Stimulated activated CD4-positive, alpha-beta T cell treated with anti-CD3 and anti-CD28 coated beads, TNF-alpha, amount 100 ng/mL, for 4 hours (primary cell): Measurements from ENCODE around the gene ADAMTS2.

Experiments
- DNase-seq, 3 experiments: peaks; one replicate each; pipeline ENCODE4 v3.0.0-alpha.2; 2020; ENCODE audit warnings: low read depth in 3 of 3

The ADAMTS2 gene

DNA sequence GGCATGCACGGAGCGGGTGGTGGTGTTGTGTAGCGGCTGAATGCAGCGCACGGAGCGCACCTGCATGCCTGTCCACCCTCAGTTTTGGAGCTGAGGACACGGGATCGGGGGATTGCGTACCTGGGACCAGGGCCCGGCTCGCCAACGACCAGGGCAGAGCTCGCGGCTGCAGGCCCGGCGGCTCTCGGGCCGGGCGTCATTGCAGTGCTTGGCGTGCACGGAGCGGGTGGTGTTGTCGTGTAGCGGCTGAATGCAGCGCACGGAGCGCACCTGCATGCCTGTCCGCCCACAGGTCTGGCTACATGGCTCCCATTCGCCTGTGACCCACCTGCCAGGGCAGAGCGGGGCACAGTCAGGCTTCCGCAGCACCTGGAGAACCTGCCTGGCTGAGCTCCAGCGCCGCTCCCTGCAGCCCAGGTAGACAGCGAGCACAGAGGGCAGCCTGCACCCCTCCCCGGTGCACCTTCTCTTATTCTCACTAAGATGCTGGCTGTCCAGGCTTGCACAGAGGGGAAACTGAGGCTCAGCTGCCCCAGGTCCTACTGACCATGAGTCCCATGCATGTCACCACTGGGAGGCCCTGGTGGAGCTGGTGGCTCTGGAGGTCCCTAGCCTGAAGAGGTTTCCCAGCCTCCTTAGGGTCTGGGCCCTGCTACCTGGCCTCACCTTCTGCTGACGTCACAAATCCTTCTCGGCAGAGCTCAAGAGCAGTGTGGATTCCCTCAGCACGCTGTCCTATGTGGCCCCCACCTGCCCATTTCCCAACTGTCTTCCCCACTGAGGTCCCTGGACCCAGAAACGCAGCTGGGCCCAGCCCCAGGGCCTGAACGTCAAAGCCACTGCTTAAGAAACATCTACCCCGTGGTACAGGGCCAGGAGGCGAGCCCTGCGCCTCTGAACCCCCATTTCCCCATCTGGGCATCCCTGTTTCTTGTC, 220.1 kb downstream of the ADAMTS2 start:
- no peak for DNase-seq

DNA sequence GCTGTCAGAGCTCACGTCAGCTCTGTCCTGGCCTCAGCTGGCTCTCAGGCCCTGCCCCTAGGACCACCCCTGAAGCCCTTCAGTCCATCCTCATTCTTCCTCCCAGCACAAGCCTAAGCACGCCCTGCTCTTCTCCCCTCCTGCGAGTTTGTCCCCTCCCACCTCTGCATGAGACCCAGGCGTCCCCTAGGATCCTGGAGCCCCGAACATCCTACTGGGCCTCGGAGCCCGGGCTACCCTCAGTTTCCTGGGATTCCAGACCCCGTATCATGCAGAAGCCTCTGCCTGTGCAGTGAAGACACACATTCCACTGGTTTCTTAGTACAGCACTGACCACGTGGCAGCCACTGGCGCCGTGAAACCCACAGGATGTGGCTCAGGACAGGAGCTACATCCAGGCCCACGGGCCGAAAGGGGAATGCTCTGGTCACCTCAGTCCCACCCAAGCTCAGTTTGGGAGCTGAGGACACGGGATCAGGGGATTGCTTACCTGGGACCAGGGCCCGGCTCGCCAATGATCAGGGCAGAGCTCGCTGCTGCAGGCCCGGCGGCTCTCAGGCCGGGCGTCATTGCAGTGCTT, 220.9 kb downstream of the ADAMTS2 start:
- DNase-seq = no peak

DNA sequence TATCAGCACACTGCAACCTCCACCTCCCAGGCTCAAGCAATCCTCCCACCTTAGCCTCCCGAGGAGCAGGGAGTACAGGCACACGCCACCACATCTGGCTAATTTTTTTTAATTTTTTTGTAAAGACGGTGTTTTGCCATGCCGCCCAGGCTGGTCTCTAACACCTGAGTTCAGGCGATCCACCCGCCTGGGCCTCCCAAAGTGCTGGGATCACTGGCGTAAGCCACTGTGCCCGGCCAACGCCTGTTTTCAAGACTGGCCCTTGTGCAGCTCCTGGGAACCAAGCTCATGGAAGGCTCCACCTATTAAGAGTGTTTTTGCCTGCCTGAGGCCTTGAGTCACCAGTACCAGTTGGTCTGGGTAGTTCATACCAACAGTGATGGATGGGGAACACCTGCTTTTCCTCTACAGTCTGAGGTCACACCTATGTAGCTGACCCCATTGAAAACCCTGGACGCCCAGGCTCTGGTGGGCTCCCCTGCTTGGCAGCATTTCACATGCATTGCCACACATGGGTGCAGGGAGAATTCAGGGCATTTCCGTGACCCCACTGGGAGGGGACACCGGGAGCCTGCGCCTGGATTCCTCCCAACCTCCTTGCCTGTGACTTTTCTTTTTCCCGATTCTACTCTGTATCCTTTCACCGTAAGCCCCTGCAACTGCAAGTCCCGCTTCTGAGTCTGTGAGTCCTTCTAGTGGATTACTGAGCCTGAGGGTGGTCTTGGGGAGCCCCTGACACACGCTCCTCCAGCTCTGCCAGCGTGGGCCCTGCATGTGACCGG, 221.6 kb downstream of the ADAMTS2 start:
- no peak for DNase-seq

DNA sequence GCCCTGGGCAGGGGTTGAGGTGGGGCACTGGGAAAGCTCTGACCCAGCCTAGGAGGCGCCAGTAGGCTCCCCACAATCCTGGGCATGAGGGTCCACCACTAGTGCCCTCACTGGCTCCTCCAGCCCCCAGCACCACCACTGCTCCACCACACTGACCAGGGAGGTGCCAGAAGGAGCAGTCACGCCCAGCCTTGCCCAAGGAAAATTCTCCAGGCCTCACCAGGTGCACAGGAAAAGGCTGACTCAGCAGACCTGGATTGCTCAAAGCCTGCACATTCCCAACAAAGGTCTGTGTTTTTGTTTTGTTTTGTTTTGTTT, 222.2 kb downstream of the ADAMTS2 start:
- no peak for DNase-seq

DNA sequence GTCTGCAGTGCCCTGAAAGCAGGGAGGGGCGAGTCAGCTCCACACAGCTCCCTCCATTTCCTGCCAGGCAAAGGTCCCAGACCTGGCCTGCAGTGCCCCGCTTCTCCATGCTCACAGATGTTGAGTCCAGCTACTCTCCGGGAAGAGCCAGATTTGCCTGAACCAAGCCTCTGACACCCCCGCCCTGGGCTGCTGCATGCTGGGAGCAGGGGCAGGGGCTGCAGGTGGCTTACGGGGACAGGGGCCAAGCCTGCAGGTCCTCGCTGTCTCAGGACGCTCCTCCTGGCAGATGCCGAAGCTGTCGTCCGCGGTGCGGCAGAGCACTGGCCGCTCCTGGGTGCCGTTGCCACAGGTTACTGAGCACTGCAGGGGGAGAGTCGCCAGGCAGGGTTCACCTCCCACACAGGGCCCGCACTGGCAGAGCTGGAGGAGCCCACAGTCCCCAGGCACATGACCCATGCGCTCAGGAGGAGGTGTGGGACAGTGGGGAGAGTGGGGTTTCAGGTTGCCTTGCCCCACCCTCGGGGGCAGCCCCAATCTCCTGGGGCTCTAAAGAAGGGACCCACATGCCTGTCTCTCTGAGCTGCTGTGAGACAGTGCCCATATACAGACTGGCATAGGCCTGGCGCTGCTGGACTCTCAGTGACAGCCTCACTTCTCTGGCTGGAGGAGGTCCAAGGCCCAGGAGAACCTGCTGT, 222.7 kb downstream of the ADAMTS2 start:
- DNase-seq = no peak

DNA sequence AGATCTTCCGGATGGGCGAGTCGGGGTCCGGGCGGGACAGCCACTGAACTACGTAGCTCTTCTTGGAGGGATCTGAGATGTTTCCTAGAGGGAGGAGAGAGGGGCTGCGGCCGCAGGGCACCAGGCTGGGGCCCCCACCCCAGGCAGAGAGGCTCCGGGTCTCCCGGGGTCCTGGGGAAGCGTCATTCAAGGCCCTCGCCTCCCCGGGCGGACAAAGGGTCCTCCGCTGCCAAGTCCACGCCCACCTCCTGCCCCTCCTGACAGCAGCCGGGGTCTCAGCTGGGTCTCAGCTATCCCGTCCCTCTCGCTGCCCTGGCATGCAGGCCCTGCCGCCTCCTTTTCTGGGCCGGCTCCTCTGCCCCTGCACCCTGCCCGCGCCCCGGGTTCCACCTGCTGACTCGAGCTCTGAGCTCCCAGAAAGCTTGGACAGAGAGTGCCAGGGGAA, 223.6 kb downstream of the ADAMTS2 start:
- DNase-seq = no peak

DNA sequence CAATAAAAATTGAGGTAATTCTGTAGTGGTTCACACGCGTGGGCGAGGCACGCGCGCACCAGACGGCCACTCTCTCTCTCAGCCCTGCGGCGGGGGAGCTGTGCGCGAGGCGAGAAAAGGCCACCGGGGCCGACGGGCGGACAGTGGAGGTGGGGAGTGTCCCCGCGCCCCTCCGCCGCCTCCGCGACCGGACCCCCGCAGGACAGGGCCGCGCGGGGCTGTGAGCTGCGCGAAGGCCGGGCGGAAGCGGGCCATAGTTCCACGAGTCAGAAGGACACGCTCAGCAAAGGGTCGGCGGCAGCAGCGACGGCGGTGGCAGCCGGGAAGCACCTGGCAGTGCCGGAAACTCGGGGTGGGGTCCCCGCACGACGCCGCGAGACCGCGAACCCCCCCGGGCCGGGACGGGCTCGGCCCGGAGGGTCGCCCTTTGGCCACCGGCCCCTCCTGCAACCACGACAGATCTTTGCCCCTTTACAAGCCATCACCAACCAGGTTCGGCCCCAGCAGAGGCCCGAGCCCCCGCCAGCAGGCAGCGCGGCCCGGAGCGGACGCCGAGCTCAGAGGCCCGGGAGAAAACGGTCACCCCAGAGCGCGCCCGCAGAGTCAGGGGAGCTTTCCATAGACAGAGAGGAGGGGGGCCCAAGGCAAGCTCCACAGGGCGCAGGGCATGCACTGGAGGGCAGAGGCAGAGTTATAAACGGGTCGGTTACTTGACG, 224.2 kb downstream of the ADAMTS2 start:
- DNase-seq = no peak

DNA sequence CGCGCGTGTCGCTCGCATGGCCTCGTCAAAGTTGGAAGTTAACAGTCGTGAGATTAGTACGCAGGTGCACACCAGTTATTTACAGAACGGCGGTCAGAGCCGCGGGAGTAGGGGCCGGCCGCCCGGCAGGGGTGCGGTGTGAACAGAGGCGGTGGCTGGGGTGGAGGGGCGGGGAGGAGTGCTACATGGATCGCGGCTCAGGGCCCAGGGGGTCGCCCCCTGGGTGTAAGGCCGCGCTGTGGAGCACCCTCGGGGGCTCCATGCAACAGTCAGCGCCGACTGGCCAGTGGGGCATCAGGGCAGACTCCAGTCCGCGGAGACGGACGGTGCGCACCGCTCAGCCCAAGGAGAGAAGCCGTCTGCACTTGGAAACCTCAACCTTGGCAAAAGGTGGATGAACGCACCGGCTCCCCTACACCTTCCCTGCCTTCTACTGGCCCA, 224.8 kb downstream of the ADAMTS2 start:
- no peak for DNase-seq

DNA sequence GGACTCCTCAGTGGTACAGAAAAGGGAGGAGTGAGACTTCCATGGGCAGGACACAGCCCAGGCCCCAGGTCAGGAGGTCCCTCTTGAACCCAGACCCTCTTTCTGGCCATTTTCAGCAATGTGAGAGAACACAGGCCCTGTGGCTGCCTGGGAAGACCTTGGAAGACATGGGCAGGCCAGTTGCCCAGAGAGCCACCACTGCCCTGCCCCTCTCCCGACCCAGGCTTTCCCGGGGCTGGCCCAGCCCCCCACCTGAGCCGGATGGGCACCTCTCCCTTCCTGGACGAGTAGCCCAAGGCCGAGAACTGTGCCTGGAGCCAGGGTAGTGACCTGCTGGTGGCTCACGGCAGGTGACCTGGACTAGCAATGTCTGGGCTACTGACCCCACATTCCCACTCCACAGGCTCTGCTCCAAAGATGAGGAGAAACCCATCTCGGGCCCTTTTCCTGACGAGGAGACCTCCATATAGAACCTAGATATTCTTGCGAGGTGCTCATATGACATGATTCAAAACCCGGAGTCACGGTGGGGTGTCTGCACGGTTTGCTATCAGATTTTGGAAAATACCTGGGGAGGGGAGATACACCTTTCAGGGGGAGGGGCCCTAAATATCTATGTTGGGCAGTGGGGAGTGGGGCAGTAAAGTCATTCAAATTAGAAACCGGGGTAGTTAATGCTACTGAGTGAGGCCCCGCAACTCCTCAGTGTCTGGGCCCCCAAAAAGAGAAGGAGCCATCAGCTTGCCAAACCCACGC, 225.7 kb downstream of the ADAMTS2 start:
- no peak for DNase-seq

DNA sequence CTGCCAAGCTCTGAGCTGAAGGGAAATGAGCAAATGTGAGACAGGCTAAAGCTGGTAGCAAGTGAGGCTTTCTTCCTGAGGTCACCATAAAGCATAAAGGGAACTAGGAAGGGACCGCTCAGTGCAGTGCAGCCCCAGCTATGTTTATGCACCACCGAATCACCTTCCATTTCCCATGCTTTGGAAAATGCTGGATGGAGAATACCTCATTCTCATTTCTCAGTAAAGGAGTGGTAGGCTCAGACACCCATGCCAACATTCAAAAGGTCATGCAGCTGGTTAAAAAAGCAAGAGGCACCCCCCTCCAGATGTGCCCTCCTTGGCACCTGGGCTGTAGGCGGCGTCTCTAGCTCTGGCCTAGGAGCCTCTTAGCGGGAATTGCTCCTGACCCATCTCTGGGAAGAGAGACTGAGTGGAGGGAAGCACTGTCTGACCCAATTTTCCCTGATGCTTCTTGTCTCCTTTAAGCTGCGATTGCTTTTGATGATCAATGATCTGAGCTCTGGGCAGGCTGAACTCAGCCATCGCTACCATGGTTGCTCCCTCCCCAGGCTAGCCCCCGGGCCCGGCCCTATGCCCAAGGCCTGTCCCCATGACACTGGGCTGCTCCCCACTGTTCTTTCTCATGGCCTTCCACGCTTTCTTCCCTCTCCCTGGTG, 226.4 kb downstream of the ADAMTS2 start:
- DNase-seq = no peak

DNA sequence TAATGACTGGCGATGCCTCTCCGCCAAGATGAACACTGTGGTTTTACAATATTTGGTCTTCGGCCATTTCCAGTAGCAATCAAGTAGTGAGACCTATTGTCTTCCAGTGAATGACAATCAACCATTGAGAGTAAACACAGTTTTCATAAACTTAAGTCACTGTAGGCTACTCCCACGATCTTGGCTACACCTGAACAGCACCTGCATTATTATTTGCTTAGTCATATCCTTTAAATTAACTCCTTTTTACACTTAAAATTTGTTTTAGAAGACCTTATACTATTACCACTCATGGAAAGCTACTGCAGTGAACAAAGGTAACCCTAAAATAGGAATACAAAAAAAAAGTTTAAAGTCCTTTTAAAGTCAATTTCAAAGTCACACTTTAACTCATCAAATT, 226.9 kb downstream of the ADAMTS2 start:
- no peak for DNase-seq

DNA sequence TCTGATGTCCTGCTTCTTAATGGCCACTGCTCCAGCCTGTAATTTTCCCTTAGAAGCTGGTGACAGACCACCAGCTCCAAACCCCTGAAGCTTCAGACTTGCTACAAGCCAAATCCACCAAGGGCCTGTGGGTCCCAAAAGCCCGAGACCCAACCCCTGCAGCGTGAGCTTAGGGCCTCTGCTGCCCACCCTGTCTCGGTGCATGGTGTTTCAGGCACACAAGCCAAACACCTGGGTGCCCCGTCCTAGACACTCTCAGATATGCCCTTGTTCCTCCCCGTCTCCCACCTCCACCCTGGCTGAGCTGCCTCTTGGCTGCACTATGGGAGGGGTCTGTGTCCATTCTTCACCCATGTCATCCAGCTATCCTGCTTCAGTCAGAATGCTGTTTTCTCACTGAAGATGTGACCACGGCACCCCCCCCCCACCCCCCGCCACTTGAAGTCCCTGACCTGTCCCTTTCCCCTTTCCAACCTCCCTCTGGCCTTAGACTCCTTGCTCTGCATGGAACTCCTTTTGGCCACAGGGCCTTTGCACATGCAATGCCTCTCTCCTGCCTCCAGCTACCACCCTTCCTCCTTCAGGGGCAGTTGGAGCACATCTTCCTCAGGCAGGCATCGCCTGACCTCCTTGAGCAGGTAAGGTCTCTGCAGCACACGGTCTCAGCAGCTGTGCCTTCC, 229.3 kb downstream of the ADAMTS2 start:
- no peak for DNase-seq

DNA sequence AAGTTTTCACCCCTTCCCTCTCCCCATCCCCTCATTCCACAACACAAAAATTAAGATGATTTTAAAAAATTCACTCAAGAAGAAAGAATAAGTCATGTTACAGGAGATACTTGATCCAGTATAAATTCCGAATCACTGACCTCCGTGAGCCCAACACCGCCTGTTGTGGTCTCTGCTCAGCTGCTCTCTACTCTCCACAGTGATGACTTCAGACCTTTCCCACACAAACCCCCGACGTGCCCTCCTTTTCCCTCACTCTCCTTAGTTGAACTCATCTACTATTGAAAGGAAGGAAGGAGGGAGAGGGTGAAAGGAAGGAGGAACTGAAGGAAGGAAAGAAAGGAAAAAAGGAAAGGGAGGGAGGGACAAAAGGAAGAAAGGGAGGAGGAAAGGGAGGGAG, 230.0 kb downstream of the ADAMTS2 start:
- DNase-seq = no peak

DNA sequence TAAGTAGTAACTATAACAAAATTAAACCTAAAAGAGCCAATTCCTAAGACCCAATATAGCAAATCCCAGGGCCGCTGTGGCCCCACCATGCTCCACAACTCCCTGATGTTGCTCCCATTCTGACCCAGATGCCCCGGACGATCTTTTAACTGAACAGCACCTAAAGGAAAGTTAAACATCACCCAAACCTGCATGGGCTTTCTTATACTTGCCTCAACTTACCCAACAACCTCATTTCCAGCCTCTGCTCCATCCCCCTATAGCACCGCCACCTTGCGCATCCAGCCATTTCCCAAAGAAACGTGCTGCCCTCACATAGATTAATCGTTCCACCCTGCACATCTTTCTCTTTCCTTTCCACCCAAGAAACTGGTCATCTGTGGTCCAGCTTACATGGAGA, 230.5 kb downstream of the ADAMTS2 start:
- no peak for DNase-seq

DNA sequence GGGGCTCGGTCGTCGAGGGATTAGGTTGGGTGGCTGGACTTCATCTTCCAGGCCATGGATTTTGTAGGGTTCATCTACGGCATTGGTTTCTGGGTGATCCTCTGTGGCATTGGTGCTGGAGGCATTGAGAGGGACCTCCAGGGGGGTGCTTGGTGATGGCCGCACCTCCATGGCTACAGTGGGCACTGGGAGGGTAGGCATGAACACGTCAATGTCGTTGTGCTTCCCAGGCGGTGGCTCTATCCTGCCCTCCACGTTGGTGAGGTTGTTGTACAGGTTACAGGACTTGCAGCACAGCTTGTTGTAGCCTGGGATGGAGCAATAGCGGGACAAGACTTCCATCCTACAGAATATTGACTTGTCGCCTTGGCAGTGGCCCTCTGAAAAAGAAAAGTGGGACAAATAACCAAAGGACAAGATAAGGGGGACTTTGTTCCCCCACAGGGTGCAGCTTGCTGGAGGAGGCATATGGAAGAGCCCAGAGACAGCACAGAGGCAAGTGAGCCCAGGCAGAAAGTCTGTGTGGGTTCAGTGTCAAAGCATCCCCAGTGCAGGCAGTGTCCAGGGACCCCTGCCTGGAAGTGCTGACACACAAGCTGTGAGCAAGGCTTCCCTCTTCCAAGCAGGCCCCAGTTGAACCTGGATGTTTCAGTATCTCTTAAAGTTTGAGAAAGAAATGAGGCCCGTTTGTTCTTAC, 231.2 kb downstream of the ADAMTS2 start:
- DNase-seq = no peak

DNA sequence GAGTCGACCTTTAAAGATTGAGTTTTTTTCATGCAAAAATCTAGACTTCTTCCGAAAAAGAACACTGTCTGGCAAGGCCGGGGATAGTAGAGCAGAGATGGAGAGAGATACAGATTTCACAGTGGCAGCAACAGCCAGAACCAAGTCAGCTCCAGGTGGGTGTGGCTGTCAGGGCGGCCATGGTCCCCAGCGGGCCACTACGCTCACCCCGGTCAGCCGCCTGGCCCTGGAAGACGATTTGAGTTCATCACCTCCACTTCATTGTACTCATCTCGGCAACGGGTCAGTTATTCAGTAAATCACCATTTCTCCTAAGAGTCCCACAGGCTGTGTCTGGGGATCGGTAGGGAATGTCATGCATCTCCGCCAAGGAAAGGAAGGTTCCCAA, 232.1 kb downstream of the ADAMTS2 start:
- DNase-seq = no peak

DNA sequence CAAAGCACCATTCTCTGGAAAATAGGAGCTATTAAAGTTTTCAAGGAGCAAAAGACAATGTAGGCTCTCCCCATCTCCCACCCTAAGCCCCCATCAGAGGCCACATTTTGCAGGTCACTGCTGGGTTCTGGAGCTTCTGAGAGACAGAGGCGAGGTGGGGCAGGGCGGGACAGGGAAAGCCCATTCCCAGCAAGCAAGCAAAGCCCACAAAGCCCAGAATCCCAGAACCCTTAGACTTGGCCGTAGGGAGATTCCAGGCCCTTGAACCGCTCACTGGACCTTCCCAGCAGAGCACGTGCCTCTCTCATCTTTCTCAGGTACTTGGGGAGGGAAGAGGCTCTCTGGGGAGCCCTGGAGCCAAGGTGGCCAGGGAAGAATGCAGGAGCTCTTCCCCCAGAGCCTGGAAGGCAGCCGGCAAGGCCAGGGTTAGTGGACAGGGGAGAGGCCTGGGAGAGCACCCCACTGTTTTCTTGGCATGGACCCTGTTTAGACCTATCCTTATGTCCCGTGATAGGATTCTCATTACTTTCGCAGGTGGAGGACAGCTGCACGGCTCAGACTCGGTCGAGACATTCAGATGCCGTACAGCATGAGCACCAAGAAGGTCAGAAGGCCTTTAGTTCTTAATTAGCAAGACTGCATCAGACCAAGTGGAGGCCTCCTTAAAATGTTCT, 232.7 kb downstream of the ADAMTS2 start:
- no peak for DNase-seq
